HepG2 (cell line): ENCODE data around the gene MLX. TPM values are rescaled to one million over a fixed set of nuclear protein-coding genes. Genes with fewer than 3 reads are reported as not detected.

ENCODE experiments used
- ATAC-seq: fragments of 200-7000 bp; cut with Tn5 transposase; 3 replicates; pipeline ENCODE4 v1.9.1; 2020; ENCODE audit warnings: mild to moderate bottlenecking, moderate library complexity
- BruUV-seq: library from RNA; stranded (reverse); fragments of 400-500 nt; replicated peaks from 2 replicates; lab custom pipeline; 2021; lab: Mats Ljungman, UMichigan
- CTCF ChIA-PET: fragments of 300-600 bp; formaldehyde crosslinking; extraction: SDS; loops from one replicate; lab custom pipeline; 2021; ENCODE audit warnings: low total read pairs, inconsistent platforms, low intra/inter-chr PET ratio; lab: Yijun Ruan, JAX
- POLR2A ChIA-PET: fragments of 350-600 bp; sonication (Branson Sonifier 250); formaldehyde crosslinking; loops from one replicate; lab custom pipeline; 2020; ENCODE audit warnings: antibody characterized with exemption, inconsistent platforms; lab: Yijun Ruan, JAX
- DNase-seq: peaks from one replicate; pipeline ENCODE4 v3.0.0-alpha.2; 2015; ENCODE audit warnings: low spot score
- FAIRE-seq: peaks from 3 replicates; lab custom pipeline; 2011; peaks lifted over from hg19 to GRCh38; lab: Jason Lieb, UNC
- H2AFZ ChIP-seq: one replicate; pipeline ENCODE4 v1.6.1; 2011; ENCODE audit warnings: low read length, inconsistent platforms
- H3K27ac ChIP-seq: fragments of 300-600 bp; 3 replicates; pipeline ENCODE4 v1.8.0; 2011; ENCODE audit warnings: mixed run types, mild to moderate bottlenecking, mixed read lengths, low read length, inconsistent platforms; ENCODE audit not compliant: insufficient read depth; ENCODE audit errors: extremely low read length
- H3K27me3 ChIP-seq, 2 experiments: fragments of 200-600 bp in 1 of 2; 2 replicates in 1 of 2; 3 replicates in 1 of 2; pipeline versions ENCODE4 v1.6.0 to v1.8.0; 2011; ENCODE audit warnings: low read length in 2 of 2, mild to moderate bottlenecking in 2 of 2, moderate library complexity in 2 of 2, inconsistent platforms in 1 of 2; ENCODE audit not compliant: insufficient read depth in 2 of 2, control insufficient read depth in 1 of 2
- H3K36me3 ChIP-seq, 2 experiments: fragments of 200-600 bp in 1 of 2; replicated peaks in 1 of 2; 2 replicates in 1 of 2; 3 replicates in 1 of 2; pipeline versions ENCODE4 v1.5.1 to v1.8.0; 2011; ENCODE audit warnings: low read length in 2 of 2, inconsistent platforms in 1 of 2; ENCODE audit not compliant: insufficient read depth in 2 of 2, control insufficient read depth in 1 of 2
- H3K4me1 ChIP-seq: 2 replicates; pipeline ENCODE4 v1.5.1; 2012; ENCODE audit warnings: low read length, inconsistent platforms; ENCODE audit not compliant: insufficient read depth
- H3K4me2 ChIP-seq: 2 replicates; pipeline ENCODE4 v1.6.0; 2011; ENCODE audit warnings: low read depth, low read length, inconsistent platforms
- H3K4me3 ChIP-seq, 3 experiments: fragments of 200-600 bp in 1 of 3; sonication (generic), shearing (Covaris generic) in 1 of 3; replicated peaks in 1 of 3; 2 replicates each; pipeline ENCODE4 v1.5.1; 2011 to 2016; ENCODE audit warnings: low read length in 3 of 3, inconsistent platforms in 2 of 3, low read depth in 2 of 3, mild to moderate bottlenecking in 2 of 3, control low read depth in 1 of 3, mixed read lengths in 1 of 3; ENCODE audit not compliant: insufficient read depth in 1 of 3
- H3K79me2 ChIP-seq: one replicate; pipeline ENCODE4 v1.6.1; 2011; ENCODE audit warnings: low read length, inconsistent platforms; ENCODE audit not compliant: insufficient read depth
- H3K9ac ChIP-seq: 2 replicates; pipeline ENCODE4 v1.6.0; 2011; ENCODE audit warnings: mild to moderate bottlenecking, low read depth, low read length, inconsistent platforms; ENCODE audit not compliant: insufficient read depth
- H3K9me3 ChIP-seq: 2 replicates; pipeline ENCODE4 v1.5.1; 2012; ENCODE audit warnings: mild to moderate bottlenecking, low read length
- H4K20me1 ChIP-seq: 2 replicates; pipeline ENCODE4 v1.6.0; 2011; ENCODE audit warnings: inconsistent platforms, mild to moderate bottlenecking, low read length, moderate library complexity; ENCODE audit not compliant: insufficient read depth
- CBFB ChIP-seq: sonication (generic); formaldehyde crosslinking; IDR thresholded peaks from 2 replicates; pipeline ENCODE4 v1.4.0; 2020; ENCODE audit warnings: missing genetic modification reagents
- FOXA3 ChIP-seq: IDR thresholded peaks from 2 replicates; pipeline ENCODE4 v1.6.1; 2016; ENCODE audit warnings: missing genetic modification reagents, missing compliant biosample characterization
- HDAC1 ChIP-seq: sonication (generic); formaldehyde crosslinking; IDR thresholded peaks from 2 replicates; pipeline ENCODE4 v1.5.1; 2020; ENCODE audit warnings: mild to moderate bottlenecking, missing genetic modification reagents
- HMGXB4 ChIP-seq, 2 experiments: sonication (generic) in 1 of 2; formaldehyde crosslinking in 1 of 2; IDR thresholded peaks; 2 replicates each; pipeline versions ENCODE4 v1.4.0 to v1.6.1; 2018 to 2020; ENCODE audit warnings: missing genetic modification reagents in 2 of 2, borderline replicate concordance in 1 of 2, low read depth in 1 of 2, mild to moderate bottlenecking in 1 of 2, missing biosample characterization in 1 of 2
- HOXD1 ChIP-seq: sonication (generic); formaldehyde crosslinking; IDR thresholded peaks from 2 replicates; pipeline ENCODE4 v1.5.0; 2020; ENCODE audit warnings: missing genetic modification reagents
- NR2F6 ChIP-seq, 2 experiments: IDR thresholded peaks; 2 replicates each; pipeline ENCODE4 v1.6.1; 2016; ENCODE audit warnings: antibody characterized with exemption in 1 of 2, mild to moderate bottlenecking in 1 of 2
- TP53 ChIP-seq: sonication (generic); formaldehyde crosslinking; conservative IDR thresholded peaks from 2 replicates; pipeline ENCODE4 v1.4.0; 2020; ENCODE audit warnings: missing genetic modification reagents
- ZBTB38 ChIP-seq: sonication (generic); formaldehyde crosslinking; IDR thresholded peaks from 2 replicates; pipeline ENCODE4 v1.5.1; 2020; ENCODE audit warnings: mild to moderate bottlenecking, missing genetic modification reagents
- ZBTB42 ChIP-seq: sonication (generic); formaldehyde crosslinking; IDR thresholded peaks from 2 replicates; pipeline ENCODE4 v1.5.0; 2020; ENCODE audit warnings: mild to moderate bottlenecking, missing genetic modification reagents
- ZHX2 ChIP-seq, 2 experiments: sonication (generic) in 1 of 2; formaldehyde crosslinking in 1 of 2; IDR thresholded peaks; 2 replicates each; pipeline versions ENCODE4 v1.6.1 to v1.9.0; 2014 to 2022; ENCODE audit warnings: antibody characterized with exemption in 1 of 2, borderline replicate concordance in 1 of 2, inconsistent platforms in 1 of 2, low read depth in 1 of 2, missing genetic modification reagents in 1 of 2
- ZNF263 ChIP-seq: sonication (generic); formaldehyde crosslinking; IDR thresholded peaks from 2 replicates; pipeline ENCODE4 v1.4.0; 2020; ENCODE audit warnings: missing genetic modification reagents
- ZNF331 ChIP-seq: sonication (generic); formaldehyde crosslinking; IDR thresholded peaks from 2 replicates; pipeline ENCODE4 v1.4.0; 2020; ENCODE audit warnings: missing genetic modification reagents
- ZNF619 ChIP-seq: sonication (generic); formaldehyde crosslinking; IDR thresholded peaks from 2 replicates; pipeline ENCODE4 v1.4.0; 2020; ENCODE audit warnings: mild to moderate bottlenecking, missing genetic modification reagents
- ZNF770 ChIP-seq: sonication (generic); formaldehyde crosslinking; IDR thresholded peaks from 2 replicates; pipeline ENCODE4 v1.5.0; 2020; ENCODE audit warnings: mild to moderate bottlenecking, missing genetic modification reagents
- WGBS: methylation state at CpG from one replicate; pipeline ENCODE4 v1.1.6; 2017; ENCODE audit warnings: low lambda C conversion rate; 5-methylcytosine and 5-hydroxymethylcytosine counted together
- in situ Hi-C: cut with HindIII; loops from 2 replicates; pipeline ENCODE4 v1.10.0; 2017; ENCODE audit warnings: low pct_unique_long_range_greater_than_20kb; ENCODE audit not compliant: extremely low pct_ligation_motif_present
- intact Hi-C: fragments of 100-400 bp; cut with micrococcal nuclease; formaldehyde crosslinking; loops from one replicate; pipeline ENCODE4 v1.10.0; 2022; ENCODE audit not compliant: unreplicated experiment
- polyA plus RNA-seq, 8 experiments: library from polyadenylated mRNA; depleted of rRNA in 3 of 8; stranded (reverse) in 7 of 8; unstranded in 1 of 8; fragments of >200 nt; fragmentation: Illumina TruSeq in 4 of 8; extraction: Trizol in 4 of 8; gene quantifications; 2 replicates each; pipeline versions ENCODE4 v1.2.1 to v1.2.3, GENCODE V29; 2011 to 2016; ENCODE audit warnings: low read depth in 4 of 8, missing spikeins in 1 of 8, mixed read lengths in 1 of 8; ENCODE audit not compliant: insufficient read depth in 1 of 8
- total RNA-seq, 5 experiments: library from RNA; depleted of rRNA; stranded (reverse); fragments of >200 nt; fragmentation: Illumina TruSeq; extraction: Trizol; gene quantifications; 2 replicates each; pipeline ENCODE4 v1.2.3, GENCODE V29; 2016; ENCODE audit warnings: low read depth in 1 of 5

MLX gene
- total and polyA plus RNA-seq, 2 of the 13 experiments (the other 11 are each of a cell fraction or from before 2014, with no cell fraction given), result 38.9 to 74.4 TPM

DNA sequence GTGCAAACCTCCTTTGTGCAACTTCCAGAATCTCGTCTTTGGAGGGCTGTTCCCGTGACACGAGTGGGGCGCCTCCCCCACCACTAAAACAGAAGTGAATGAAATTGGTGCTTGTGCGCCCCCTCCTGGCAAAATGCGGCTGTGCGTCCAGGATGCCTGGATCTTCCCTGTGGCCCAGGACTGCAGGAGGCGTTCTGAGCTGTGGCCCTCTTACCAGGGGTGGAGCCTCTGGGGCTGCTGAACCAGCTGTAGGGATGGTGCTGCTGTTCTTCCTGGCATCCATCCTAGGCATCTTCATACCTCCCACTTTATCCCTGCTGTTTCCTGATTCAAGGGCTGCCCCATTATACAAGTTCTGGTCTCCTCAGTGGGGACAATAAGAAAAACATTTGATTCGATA, 49.4 kb upstream of the MLX start:
- in situ Hi-C loops (loop anchor here (5.0 kb wide), 1 partner anchor 95 kb away; the partner anchor contains the start of gene CAVIN1), intact Hi-C loops (loop anchor here (1.0 kb wide), 3 partner anchors 10 to 89 kb away; no protein-coding TSS in a partner anchor)
- WGBS, result 16% methylated on average over 9 of the region's 9 CpGs
- no peaks in the 10 kb centered on the region for H3K27me3 ChIP-seq
- peaks cover 53% of the 10 kb centered on the region for H3K4me1 ChIP-seq
- H2AFZ ChIP-seq, result no peak overlapping the region
- no TSS peak for BruUV-seq
- ChIA-PET CTCF (interaction anchor here (0.8 to 2.5 kb wide), 6 partner anchors 10 to 195 kb away, joined by 3 to 28 read pairs (median 12); no protein-coding TSS in a partner anchor), POLR2A (interaction anchor here (0.6 to 4.3 kb wide), 5 partner anchors 14 to 95 kb away, joined by 3 to 27 read pairs (median 3); partner anchors contain the start of genes CAVIN1 and NAGLU)
- H3K4me2 ChIP-seq, result no peak overlapping the region
- no peak overlapping the region for H3K9ac ChIP-seq
- DNase-seq (peak; percentile 80), FAIRE-seq (peak; percentile 82), ATAC-seq (peak; percentile 77)
- H4K20me1 ChIP-seq, result no peaks in the 10 kb centered on the region
- no peak overlapping the region for H3K4me3 ChIP-seq
- H3K36me3 ChIP-seq, result peaks cover 18 to 23% of the 10 kb centered on the region in 2 experiments
- H3K79me2 ChIP-seq, result no peaks in the 10 kb centered on the region
- no peak overlapping the region for H3K27ac ChIP-seq
- H3K9me3 ChIP-seq, result no peaks in the 10 kb centered on the region
- TF ChIP-seq TP53 (CRISPR knock-in tag) (0 out of 2 replicates have a peak, but pooled peaks have one; percentile 44), CBFB (0 out of 2 replicates have a peak, but pooled peaks have one; percentile 52), ZBTB42 (no peak), ZNF263 (0 out of 2 replicates have a peak, but pooled peaks have one; percentile 23), ZNF770 (CRISPR knock-in tag) (peak; percentile 37; the same call in 1 of the 2 replicates), HOXD1 (no peak), HMGXB4 (CRISPR knock-in tag; IDR thresholded peaks at IDR 0.05; ENCODE audit: borderline replicate concordance in 1 of 2, low read depth in 1 of 2) (peak; percentile 87 to 89; a peak in 3 of 4 replicates), ZNF331 (CRISPR knock-in tag) (peak; percentile 72), ZHX2 (IDR thresholded peaks at IDR 0.05; ENCODE audit: low read depth) (no peak), ZHX2 (CRISPR knock-in tag; IDR thresholded peaks at IDR 0.05; ENCODE audit: borderline replicate concordance) (0 out of 2 replicates have a peak, but pooled peaks have one; percentile 63), ZNF619 (CRISPR knock-in tag) (no peak), NR2F6 (IDR thresholded peaks at IDR 0.05) (no peak), NR2F6 (CRISPR knock-in tag; IDR thresholded peaks at IDR 0.05) (peak; percentile 59), HDAC1 (CRISPR knock-in tag) (no peak), ZBTB38 (CRISPR knock-in tag) (peak; percentile 81), FOXA3 (CRISPR knock-in tag) (peak; percentile 39; the same call in 1 of the 2 replicates)
